ENCODE data around the gene CFAP100. TPM values are rescaled to one million over a fixed set of nuclear protein-coding genes. Genes with fewer than 3 reads are reported as not detected.

The CFAP100 gene
- total RNA-seq, 1 experiment from 2014 or later, result not detected

- H3K79me2 ChIP-seq (ENCODE audit: low read length), result no peaks in the 10 kb centered on the region
- H3K4me2 ChIP-seq (ENCODE audit: low read length), result no peak overlapping the region
- intact Hi-C loops (cut with micrococcal nuclease), result no loop called here
- no peaks in the 10 kb centered on the region for H3K4me1 ChIP-seq (ENCODE audit: insufficient read depth, low read length)
- no TSS peak for BruUV-seq (replicated peaks)
- H3K4me3 ChIP-seq (ENCODE audit: low read length), result no peak overlapping the region
- no peaks in the 10 kb centered on the region for H3K9me3 ChIP-seq (ENCODE audit: low read length)
- DNase-seq (no peak), ATAC-seq (no peak)
- H2AFZ ChIP-seq (ENCODE audit: low read length), result no peak overlapping the region
- H3K9me2 ChIP-seq (replicated peaks; ENCODE audit: low read length), result no peaks in the 10 kb centered on the region
- CTCF ChIA-PET, result no interaction called here
- POLR2A ChIA-PET (ENCODE audit: unreplicated experiment), result no interaction called here
- H4K20me1 ChIP-seq (ENCODE audit: low read length), result no peaks in the 10 kb centered on the region
- H3K36me3 ChIP-seq (ENCODE audit: low read depth, low read length), result no peaks in the 10 kb centered on the region
- H3F3A ChIP-seq (ENCODE audit: low read length, unreplicated experiment), result no peaks in the 10 kb centered on the region
- H3K9ac ChIP-seq (ENCODE audit: low read length), result no peak overlapping the region
- no peaks in the 10 kb centered on the region for H3K27me3 ChIP-seq (ENCODE audit: low read length)
- H3K27ac ChIP-seq (ENCODE audit: low read length), result no peak overlapping the region
- TF ChIP-seq CTCF (conservative IDR thresholded peaks at IDR 0.05; ENCODE audit: low read depth, low read length), result no peak
- no peak for TF ChIP-seq EZH2phosphoT487 (IDR thresholded peaks at IDR 0.05; ENCODE audit: borderline replicate concordance, low read length)
- TF ChIP-seq EZH2 (IDR thresholded peaks at IDR 0.05; ENCODE audit: low read length, unreplicated experiment), result no peak
Measured at GRCh38 chr3:126431103-126431534, 36.4 kb downstream of the CFAP100 start.

- no peaks in the 10 kb centered on the region for H3K79me2 ChIP-seq (ENCODE audit: low read length)
- no peaks in the 10 kb centered on the region for H3K27me3 ChIP-seq (ENCODE audit: low read length)
- no peak for DNase-seq
Measured at GRCh38 chr3:126432361-126433104, 37.8 kb downstream of the CFAP100 start.

More at GRCh38 chr3:126432361-126433104, 37.8 kb downstream of the CFAP100 start:
- Histone ChIP-seq H3K4me3 (ENCODE audit: low read length) (no peak overlapping the region), H3K27ac (ENCODE audit: low read length) (no peak overlapping the region), H3K4me1 (ENCODE audit: insufficient read depth, low read length) (no peaks in the 10 kb centered on the region), H3K9ac (ENCODE audit: low read length) (no peak overlapping the region), H3K4me2 (ENCODE audit: low read length) (no peak overlapping the region), H3K9me2 (replicated peaks; ENCODE audit: low read length) (no peaks in the 10 kb centered on the region), H3F3A (ENCODE audit: low read length, unreplicated experiment) (no peaks in the 10 kb centered on the region), H3K9me3 (ENCODE audit: low read length) (no peaks in the 10 kb centered on the region), H3K36me3 (ENCODE audit: low read depth, low read length) (no peaks in the 10 kb centered on the region), H2AFZ (ENCODE audit: low read length) (no peak overlapping the region), H4K20me1 (ENCODE audit: low read length) (no peaks in the 10 kb centered on the region)
- ChIA-PET CTCF (no interaction called here), POLR2A (ENCODE audit: unreplicated experiment) (no interaction called here)
- BruUV-seq (replicated peaks), result no TSS peak
- TF ChIP-seq CTCF (conservative IDR thresholded peaks at IDR 0.05; ENCODE audit: low read depth, low read length) (no peak), EZH2phosphoT487 (IDR thresholded peaks at IDR 0.05; ENCODE audit: borderline replicate concordance, low read length) (no peak), EZH2 (IDR thresholded peaks at IDR 0.05; ENCODE audit: low read length, unreplicated experiment) (no peak)
- no peak for ATAC-seq
- intact Hi-C loops (cut with micrococcal nuclease), result no loop called here

Measured in PC-3 (cell line).